ENCODE measurements around the gene RNF217.
A peak's percentile ranks its signal among the peaks of the same experiment; 100 is the strongest.
"Not testable (repeated sequence)": the region's sequence is repeated elsewhere in the genome, so short reads cannot be mapped to it uniquely, and the experiment has no call there.

RNF217 gene

GRCh38 chr6:124961777-124962638 is at the start of gene RNF217:
TSS of gene RNF217 (plus strand) at chr6:124962437. CDS start at chr6:124962545, 108 bp downstream.
- peak; percentile 40 for FAIRE-seq
- peak; percentile 73 for DNase-seq (ENCODE audit: low spot score)

- DNase-seq (ENCODE audit: low spot score) (no peak), FAIRE-seq (no peak)
Observed at GRCh38 chr6:124913056-124913455, 49.2 kb upstream of the RNF217 start.

GRCh38 chr6:124917769-124918168 is 44.5 kb upstream of the RNF217 start:
- no peak for FAIRE-seq
- no peak for DNase-seq (ENCODE audit: low spot score)

- not testable (repeated sequence) for DNase-seq (ENCODE audit: low spot score); FAIRE-seq
Observed at GRCh38 chr6:124919703-124920102, 42.5 kb upstream of the RNF217 start.

- DNase-seq (ENCODE audit: low spot score) (no peak), FAIRE-seq (no peak)
Observed at GRCh38 chr6:124924333-124924759, 37.9 kb upstream of the RNF217 start.

- peak; percentile 17 for FAIRE-seq
- DNase-seq (ENCODE audit: low spot score) = no peak
Observed at GRCh38 chr6:124926435-124926834, 35.8 kb upstream of the RNF217 start.

- DNase-seq (ENCODE audit: low spot score) (peak; percentile 50), FAIRE-seq (no peak)
Observed at GRCh38 chr6:124927806-124928205, 34.4 kb upstream of the RNF217 start.

GRCh38 chr6:124928851-124929250 is 33.4 kb upstream of the RNF217 start:
- DNase-seq (ENCODE audit: low spot score) (peak; percentile 53), FAIRE-seq (no peak)

GRCh38 chr6:124937645-124938044 is 24.6 kb upstream of the RNF217 start:
- FAIRE-seq (no peak), DNase-seq (ENCODE audit: low spot score) (no peak)

- no peak for DNase-seq (ENCODE audit: low spot score)
- FAIRE-seq = no peak
Observed at GRCh38 chr6:124941259-124941658, 21.0 kb upstream of the RNF217 start.

GRCh38 chr6:124943658-124944057 is 18.6 kb upstream of the RNF217 start:
- no peak for FAIRE-seq

GRCh38 chr6:124947971-124948451 is 14.2 kb upstream of the RNF217 start:
- FAIRE-seq (no peak), DNase-seq (ENCODE audit: low spot score) (no peak)

More at GRCh38 chr6:124943658-124944057, 18.6 kb upstream of the RNF217 start:
- no peak for DNase-seq (ENCODE audit: low spot score)

GRCh38 chr6:124949706-124950105 is 12.5 kb upstream of the RNF217 start:
- DNase-seq (ENCODE audit: low spot score) (no peak), FAIRE-seq (no peak)

- no peak for DNase-seq (ENCODE audit: low spot score)
- no peak for FAIRE-seq
Observed at GRCh38 chr6:124953808-124954207, 8.4 kb upstream of the RNF217 start.

- FAIRE-seq = no peak
- DNase-seq (ENCODE audit: low spot score) = no peak
Observed at GRCh38 chr6:124955108-124955856, 7.0 kb upstream of the RNF217 start.

- DNase-seq (ENCODE audit: low spot score) (no peak), FAIRE-seq (no peak)
Observed at GRCh38 chr6:124956018-124956417, 6.2 kb upstream of the RNF217 start.

GRCh38 chr6:124958149-124958548 is 4.1 kb upstream of the RNF217 start:
- no peak for DNase-seq (ENCODE audit: low spot score)
- FAIRE-seq = no peak

GRCh38 chr6:124958759-124959354 is 3.4 kb upstream of the RNF217 start:
- DNase-seq (ENCODE audit: low spot score) (no peak), FAIRE-seq (no peak)

- DNase-seq (ENCODE audit: low spot score) (no peak), FAIRE-seq (no peak)
Observed at GRCh38 chr6:124960757-124961463, 1.3 kb upstream of the RNF217 start.

- DNase-seq (ENCODE audit: low spot score) (no peak), FAIRE-seq (no peak)
Observed at GRCh38 chr6:124961464-124961776, 817 bp upstream of the RNF217 start.

Data from urothelium cell line (cell line).